ENCODE measurements around the gene TATDN2.

DNA sequence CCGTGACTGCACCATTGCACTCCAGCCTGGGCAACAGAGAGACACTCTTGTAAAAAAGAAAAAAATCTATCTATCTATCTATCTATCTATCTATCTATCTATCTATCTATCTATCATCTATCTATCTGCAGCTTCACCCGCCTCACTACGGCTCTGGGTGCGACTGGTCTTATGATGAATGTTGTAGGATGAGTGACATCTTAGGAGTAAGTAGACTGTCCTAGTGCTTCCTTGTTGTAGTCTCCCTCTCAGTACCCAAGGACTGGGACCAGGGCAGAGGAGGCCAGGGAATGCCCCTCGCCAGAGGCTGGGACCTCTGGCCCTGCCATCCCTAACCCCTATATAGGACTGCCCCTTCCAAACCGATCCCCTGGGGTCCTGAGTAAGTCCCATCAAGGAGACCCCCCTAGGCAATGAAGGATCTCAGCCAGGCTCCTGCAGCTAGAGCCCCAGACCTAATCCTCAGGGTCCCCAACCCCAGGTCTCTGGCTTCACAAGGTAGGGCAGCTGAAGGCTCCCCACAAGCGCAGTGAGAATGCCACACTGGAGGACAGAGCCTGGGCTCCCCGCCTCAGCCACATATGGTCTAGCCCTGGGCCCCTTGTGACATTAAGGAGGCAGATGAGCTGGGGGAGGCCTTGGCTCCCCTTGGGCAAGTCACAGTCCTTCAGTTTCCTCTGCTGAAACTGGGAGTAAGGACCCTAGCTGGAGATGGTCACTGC lies 73.5 kb downstream of the TATDN2 start:
- TF ChIP-seq, protein P1, sequence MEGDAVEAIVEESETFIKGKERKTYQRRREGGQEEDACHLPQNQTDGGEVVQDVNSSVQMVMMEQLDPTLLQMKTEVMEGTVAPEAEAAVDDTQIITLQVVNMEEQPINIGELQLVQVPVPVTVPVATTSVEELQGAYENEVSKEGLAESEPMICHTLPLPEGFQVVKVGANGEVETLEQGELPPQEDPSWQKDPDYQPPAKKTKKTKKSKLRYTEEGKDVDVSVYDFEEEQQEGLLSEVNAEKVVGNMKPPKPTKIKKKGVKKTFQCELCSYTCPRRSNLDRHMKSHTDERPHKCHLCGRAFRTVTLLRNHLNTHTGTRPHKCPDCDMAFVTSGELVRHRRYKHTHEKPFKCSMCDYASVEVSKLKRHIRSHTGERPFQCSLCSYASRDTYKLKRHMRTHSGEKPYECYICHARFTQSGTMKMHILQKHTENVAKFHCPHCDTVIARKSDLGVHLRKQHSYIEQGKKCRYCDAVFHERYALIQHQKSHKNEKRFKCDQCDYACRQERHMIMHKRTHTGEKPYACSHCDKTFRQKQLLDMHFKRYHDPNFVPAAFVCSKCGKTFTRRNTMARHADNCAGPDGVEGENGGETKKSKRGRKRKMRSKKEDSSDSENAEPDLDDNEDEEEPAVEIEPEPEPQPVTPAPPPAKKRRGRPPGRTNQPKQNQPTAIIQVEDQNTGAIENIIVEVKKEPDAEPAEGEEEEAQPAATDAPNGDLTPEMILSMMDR (IDR thresholded peaks at IDR 0.05; ENCODE audit: low read depth, low read length): no peak
- TF ChIP-seq POLR2A (IDR thresholded peaks at IDR 0.05; ENCODE audit: extremely low read depth, insufficient read length) (no peak), MYC (IDR thresholded peaks at IDR 0.05; ENCODE audit: low read depth, low read length) (no peak)

All from NB4 (cell line).